ENCODE results near the gene DAPP1.
"Not testable (repeated sequence)": the region's sequence is repeated elsewhere in the genome, so short reads cannot be mapped to it uniquely, and the experiment has no call there.

DAPP1 gene, protein sequence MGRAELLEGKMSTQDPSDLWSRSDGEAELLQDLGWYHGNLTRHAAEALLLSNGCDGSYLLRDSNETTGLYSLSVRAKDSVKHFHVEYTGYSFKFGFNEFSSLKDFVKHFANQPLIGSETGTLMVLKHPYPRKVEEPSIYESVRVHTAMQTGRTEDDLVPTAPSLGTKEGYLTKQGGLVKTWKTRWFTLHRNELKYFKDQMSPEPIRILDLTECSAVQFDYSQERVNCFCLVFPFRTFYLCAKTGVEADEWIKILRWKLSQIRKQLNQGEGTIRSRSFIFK

DNA sequence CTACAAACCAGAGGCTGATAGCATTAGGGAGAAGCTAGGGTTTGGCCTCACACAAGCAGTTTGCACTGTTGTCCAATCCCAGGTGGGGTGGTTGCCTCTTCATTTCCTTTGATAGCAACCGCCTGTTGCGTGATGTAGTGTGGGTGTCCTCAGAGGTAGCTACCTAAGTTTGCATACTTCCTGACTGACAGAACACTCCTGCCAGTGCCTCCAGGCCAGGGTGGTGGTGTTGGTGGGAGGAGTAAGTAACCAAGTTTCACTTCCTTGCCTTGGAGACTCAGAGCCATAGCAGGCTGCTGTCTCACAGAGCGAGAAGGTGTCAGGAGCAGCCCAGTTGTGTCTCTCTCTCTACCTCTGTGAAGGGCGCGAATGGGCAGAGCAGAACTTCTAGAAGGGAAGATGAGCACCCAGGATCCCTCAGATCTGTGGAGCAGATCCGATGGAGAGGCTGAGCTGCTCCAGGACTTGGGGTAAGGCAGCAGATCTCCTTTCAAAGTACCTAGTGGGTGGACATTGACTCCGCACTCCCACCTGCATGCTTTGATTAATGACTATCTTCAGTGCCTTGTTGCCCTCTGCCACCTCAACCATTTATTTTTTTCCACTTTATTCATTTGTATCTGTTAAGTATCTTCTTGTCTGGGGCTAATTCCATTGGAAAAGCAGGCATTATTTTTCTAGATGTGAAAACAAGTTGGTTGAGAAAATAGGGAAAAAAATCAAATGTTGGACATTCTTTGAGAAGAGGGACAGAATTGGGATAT lies at the start of gene DAPP1:
TSS of gene DAPP1 (plus strand) at position 283 of the 764 bp plus-strand sequence. CDS start at position 370, 87 bp downstream.
- no peak for DNase-seq

DNA sequence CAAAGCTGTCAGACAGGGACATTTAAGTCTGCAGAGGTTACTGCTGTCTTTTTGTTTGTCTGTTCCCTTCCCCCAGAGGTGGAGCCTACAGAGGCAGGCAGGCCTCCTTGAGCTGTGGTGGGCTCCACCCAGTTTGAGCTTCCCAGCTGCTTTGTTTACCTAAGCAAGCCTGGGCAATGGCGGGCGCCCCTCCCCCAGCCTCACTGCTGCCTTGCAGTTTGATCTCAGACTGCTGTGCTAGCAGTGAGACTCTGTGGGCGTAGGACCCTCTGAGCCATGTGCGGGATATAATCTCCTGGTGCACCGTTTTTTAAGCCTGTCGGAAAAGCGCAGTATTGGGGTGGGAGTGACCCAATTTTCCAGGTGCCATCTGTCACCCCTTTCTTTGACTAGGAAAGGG lies 45.8 kb upstream of the DAPP1 start:
- not testable (repeated sequence) for DNase-seq

DNA sequence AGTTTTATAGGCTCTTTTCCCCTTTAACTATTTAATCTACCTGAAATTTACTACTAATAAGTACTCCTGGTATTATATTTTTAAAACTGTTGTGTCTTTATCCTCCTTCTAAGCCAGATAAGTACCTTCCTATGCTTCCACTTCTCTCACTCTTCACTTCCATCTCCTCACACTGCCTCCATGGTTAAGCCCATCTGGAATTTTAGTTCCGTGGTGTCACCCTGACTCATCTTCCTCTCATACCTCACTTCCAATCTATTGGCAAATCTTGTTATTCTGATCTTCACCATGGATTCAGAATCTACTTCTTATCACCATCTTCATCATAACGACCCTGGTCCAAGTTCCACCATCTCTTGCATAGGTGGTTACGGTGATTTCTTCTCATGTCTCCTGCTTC lies 32.7 kb upstream of the DAPP1 start:
- DNase-seq, result no peak

DNA sequence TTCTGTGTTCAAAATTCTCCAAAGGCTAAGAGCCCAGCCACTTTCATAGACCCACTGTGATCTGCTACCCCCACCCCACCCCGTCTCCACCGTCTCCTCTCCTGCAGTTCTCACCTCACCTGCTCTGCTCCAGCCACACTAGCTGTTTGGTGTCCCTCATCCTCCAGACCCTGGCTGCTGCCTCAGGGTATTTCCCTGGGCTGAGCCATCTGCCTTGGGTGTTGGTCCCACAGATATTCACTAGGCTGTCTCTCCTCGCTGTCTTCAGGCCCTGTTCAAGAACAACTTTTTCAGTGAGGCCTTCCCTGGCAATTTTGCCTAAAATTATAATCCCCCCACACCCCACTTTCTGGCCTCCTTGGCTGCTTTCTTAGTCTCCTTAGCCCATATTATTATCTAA lies 31.8 kb upstream of the DAPP1 start:
- DNase-seq, result no peak

DNA sequence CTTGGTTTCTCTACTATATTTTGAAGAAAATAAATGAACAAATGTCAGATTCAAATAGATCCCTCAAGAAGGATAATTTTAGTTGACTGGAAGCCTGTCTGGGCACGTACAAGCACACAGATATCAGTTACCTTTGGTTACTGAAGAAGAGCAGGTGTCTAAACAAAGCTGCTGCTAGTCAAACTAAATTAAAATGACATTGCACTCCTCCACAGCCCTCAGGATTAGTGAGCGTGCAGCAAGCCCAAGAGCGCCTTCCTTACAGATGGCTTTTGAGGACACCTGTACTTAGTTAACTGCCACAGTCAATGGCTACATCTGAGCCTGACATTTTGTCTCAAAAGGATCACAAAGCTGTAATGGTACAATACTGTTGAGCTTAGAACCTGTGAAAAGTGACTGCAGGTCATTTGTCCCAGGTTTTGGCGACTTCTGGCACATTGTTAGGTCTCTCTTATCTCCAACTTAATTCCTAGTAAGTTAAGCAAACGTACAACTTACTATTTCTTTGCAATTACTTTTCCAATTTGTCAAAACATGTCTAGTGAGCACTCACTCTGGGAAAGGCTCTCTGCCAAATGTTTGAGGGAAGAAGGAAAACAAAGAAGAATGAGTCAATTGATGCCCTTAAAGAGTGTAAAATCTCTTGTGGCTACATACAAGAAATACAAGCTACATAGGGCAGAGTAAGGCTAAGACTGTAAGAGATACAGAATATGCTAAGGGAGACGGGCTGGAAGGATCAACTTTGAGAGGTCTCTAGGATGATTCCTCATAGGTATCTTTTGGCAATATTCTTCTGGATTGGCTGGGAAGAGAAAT lies 25.6 kb upstream of the DAPP1 start:
- DNase-seq, result no peak

DNA sequence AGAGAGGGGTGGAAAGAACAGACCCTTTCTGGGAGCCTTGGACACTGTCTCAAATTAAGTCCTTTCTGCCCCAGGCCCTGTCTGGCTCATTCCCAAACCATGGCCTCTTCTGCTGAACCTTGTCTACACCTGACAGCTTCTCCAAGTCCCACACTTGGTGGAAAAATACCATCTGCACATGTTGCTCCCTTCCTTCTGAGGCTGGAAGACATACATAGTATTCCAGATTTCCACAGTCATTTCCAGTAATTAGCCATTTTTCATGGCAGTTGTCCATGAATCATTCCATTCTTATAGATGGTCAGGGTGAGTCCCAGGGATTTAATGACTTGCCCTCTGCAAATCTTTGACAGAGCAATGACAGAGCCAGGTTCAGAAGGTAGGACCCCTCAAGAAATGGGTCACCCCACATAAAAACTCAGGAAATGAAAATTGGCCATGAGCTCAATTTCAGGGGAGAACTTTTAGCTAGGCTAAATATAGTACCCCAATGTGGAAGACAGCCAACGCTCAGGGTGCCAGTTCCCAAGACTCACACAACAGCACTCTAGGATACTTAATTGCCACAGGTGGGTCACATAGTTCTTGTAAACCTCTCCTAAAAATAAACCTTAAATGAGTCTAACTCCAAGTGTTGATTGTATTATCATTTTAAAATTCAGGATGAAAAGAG lies 16.2 kb upstream of the DAPP1 start:
- DNase-seq, result no peak

DNA sequence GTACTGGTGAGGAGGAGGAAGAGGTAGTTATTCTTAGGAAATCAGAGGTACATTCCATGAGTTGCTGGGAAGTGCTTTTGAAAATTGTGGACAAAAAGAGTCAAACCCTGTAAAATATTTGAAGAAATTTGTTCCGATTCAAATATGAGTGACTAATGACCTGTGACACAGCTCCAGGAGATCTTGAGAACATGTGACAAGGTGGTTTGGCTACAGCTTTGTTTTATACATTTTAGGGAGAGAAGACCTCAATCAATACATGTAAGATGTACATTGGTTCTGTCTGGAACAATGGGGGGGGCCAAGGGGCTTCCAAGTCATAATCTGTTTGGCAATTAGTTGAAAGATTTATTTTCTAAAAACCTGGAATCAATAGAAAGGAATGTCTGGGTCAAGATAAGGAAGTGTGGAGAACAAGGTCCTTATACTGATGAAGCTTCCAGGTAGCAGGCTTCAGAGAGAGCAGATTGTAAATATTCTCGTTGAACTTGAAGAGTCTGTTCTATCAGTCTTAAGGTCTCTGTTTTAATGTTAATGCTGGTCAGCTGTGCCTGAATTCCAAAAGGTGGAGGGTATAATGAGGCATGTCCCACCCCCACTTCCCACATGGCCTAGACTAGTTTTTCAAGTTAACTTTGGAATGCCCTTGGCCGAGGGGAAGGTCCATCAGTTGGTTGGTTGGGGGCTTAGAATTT lies 15.5 kb upstream of the DAPP1 start:
- no peak for DNase-seq

DNA sequence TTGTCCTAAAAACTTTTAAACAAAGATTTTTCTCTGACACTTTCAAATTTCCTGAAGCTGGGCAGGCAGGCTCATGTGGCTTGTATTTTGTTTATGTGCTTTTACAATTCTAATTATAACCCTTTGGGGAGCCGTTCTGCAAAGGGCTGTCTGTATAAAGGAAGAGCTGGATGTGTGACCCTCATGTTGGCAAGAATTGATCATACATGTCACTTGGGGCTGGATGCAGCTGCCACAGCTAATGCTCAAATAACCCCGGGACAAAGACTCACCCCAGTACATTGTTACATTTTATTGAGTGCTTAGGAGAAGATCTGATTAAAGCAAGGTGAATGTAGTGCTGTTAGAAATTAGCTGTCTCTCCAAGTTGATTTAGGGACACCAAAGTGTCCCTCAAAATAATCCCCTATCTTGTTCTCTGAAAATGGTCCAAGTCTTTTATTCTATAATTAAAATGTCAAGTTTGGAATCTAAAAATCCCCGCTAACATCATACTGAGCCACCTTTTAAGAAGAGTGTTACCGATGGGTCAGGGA lies 13.0 kb upstream of the DAPP1 start:
- DNase-seq, result no peak

DNA sequence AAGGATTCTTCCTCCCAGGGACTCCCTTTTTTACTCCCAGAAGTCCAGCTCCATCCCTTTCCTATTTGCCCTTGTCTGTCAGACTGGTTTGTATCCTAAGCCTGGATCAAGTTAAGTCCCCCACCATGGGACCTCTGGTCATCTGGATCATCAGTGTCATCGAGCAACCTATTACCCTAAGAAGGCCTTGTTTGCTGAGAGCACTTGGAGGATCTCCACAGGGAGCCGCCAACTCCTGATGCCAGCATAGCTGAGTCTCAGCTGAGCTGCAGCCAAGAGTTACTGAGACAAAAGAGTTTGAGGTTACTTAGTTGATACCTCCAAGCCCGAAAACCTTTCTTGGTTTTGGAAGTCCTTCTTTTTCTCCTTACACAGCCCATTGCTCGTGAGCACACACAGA lies 10.1 kb upstream of the DAPP1 start:
- DNase-seq, result no peak

DNA sequence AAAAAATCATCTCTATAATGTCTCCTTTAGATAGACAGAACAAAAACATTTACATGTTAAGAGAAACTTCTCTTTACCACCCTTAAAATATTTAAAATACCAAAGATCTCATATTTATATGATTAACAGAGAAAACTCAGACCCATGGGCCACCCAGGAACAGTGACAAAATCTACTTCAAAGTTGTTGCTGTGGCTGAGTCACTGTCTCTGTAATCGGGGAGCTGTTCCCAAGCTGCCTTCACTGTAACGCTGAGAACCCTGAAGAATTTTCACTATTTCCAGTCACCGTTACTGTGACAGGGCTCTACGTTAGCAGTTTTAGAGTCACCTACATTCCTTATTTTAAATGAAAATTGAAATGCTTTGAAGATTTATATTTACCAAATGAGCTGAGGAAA lies 9.0 kb upstream of the DAPP1 start:
- DNase-seq, result no peak

DNA sequence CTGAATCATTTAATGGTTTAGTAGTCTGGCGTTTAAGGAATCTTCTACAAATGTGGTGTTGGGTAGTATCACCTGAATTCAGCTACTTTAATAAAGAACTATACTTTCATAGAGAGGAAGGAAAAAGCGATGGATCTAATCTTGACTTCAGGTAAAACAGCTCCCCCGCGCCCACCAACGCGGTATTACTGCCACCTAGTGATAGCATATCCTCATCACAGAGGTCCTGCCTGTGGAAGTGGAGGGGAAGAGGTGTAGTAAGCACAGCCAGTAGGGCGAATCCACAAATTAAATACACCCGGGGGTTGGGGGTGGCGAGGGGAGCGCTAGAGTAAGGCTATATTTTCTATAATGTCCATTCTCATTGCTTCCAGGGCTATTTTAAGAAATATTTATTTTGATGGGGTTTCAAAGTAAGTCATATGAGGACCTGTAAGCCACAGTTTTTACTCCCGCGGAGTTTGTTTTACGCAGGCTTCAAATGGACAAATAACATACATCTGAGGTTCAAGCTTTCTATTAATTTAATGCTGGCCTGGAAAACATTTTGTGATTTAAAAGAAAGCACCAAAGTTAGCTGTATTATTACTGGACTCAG lies 8.3 kb upstream of the DAPP1 start:
- DNase-seq, result peak; percentile 54

DNA sequence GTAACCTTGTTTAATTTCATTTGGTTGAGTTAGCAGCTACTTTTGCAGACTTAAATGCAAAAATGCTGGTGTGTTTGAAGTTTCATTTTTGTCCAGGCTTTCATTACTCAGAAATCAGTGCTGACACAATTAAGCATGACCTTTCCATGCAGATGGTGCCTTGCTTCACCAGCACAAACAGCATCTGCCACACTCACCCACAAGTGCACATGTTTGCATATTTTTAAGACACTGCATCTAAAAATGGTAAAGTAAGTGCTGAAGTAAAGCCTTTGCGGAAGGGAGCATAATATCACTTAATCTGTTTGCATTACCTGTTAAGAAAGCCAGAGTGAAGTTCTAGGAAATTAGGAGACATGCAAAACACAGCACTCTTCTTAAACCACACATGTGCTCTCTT lies 7.3 kb upstream of the DAPP1 start:
- DNase-seq, result no peak

DNA sequence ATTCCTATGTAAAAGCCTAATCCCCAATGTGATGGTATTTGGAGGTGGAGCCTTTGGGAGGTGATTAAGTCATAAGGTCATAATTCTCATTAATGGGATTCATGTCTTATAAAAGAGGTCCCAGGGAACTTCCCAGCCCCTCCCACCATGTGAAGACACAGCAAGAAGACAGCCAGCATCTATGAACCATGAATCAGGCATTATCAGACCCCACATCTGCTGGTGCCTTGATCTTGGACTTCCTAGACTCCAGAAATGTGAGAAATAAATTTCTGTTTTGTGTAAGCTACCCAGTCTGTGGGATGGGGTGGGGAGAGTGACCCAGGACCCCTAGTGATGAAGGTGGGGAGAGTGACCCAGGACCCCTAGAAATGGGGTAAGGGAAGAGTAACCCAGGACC lies 6.1 kb upstream of the DAPP1 start:
- no peak for DNase-seq

DNA sequence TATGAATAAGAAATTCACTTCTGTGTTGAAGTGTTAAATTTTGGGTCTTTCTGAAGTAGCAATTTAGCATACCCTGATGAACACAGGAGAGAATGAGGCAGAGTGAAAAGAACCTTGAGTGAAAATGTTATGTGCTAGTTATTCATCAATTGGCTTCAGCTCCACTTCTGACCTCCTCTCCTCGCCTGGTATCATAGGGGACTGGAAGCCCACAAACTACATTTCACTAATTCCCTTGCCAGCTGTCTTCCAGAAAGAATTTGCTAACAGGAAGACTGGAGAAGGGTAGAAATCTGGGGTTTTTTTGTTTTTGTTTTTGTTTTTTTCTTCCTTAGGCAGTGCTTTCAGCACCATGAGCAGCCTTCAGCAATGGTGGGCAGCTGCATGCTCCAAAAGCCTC lies 5.5 kb upstream of the DAPP1 start:
- DNase-seq, result no peak

DNA sequence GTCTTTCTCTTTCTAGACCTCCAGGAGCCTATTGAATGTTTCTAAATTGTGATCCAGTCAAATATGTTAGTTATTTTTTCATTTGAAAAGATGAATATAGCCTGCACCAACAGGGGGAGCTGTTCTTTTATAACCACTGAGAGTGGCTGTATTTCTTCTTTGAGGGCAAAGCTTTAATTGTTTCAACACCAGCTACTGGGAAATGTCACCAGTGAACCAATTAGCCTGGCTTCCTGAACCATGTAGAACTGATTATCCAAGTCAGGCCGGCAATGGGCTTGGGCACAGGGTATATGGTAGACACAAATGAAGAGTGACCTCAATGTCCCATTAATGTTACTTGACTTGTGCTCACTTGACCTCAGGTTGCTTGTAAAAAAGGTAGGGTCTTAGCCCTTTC lies 4.8 kb upstream of the DAPP1 start:
- DNase-seq, result no peak

DNA sequence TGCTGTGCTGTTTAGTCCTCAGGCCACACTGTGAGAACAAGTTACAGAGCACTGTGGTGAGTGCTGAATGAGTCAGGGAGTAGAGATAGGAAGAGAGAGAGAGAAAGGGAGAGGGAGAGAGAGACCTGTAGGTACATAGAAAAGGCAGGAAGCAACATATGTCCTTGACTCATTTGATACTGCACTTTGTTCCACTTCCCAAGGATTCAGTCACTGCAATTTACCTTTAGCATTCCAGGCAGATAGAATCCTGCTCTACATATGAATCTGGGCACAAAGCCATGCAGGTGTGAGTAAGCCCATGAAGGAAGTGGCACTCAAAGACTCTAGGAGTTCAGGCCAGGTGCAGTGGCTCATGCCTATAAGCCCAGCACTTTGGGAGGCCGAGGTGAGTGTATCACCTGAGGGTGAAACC lies 1.0 kb upstream of the DAPP1 start:
- no peak for DNase-seq

DNA sequence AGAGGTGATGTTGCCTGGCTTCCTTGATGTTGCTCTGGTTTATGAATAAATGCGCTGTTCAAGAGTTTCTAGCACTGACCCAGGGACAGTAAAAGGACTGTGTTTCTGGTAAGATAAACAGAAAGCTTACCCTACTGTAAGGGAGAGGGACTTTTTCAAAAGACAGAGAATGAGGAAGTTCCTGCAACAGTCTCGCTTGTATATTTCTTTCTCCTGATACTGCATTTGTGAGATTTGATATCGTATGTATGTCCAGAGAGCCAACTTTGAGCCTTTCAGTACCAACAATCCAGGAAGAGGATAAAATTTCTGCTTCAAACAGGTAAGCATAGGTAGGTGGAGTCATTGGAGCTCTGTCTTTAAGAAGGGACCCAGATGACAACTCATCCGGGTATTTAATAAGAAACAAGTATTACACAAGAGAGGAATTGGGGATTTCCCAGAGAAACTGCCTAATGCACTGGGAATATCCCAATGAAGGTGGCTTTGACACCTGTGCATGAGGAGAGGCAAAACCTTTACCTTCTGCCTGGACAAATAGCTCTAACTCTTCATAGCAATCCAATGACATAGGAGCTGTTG lies 773 bp downstream of the DAPP1 start:
- no peak for DNase-seq

DNA sequence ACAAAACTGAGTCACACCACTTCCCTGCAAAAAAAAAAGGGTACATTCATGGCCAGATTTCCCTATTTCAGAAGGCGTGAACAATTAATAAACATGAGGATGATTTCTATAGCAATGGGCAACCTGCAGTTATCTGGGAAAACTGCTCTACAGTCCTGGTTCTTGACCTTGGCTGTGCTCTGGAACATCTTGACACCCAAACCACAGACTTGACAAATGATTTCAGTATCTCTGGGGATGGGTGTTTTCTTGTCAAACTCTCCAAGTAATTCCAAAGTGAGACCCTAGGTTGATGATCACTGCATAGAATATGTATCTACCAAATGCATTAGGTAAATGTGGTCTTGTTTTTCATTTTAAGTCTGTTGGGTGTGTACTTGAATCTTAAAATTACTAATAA lies 2.0 kb downstream of the DAPP1 start:
- no peak for DNase-seq

DNA sequence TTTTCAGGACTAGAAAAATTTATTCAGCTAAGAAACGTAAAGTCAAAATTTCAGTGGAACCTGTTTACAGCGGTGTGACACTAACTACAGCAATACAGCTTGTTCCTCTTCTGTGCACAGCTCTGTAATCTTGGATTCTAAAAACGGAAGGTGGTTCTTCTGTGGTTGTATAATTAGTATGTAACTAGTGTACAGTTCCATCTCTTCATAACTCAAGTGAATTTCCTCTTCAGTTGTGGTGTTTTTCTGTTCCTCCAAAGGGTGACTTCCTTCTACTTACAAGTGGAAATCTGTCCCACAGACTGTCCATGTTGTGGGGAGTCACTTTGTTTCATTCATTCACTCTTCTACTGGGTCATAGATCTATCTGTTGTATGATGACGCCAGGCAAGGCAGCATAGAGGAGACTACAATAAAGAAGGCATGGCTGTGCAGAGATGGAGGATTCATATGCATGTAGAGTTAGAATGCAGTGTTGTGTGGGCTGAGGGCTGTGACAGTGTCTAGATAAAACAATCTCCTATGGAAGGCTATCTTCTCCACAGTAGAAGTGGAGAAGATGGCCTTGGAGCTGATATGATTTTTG lies 5.4 kb downstream of the DAPP1 start:
- peak; percentile 3 for DNase-seq

DNA sequence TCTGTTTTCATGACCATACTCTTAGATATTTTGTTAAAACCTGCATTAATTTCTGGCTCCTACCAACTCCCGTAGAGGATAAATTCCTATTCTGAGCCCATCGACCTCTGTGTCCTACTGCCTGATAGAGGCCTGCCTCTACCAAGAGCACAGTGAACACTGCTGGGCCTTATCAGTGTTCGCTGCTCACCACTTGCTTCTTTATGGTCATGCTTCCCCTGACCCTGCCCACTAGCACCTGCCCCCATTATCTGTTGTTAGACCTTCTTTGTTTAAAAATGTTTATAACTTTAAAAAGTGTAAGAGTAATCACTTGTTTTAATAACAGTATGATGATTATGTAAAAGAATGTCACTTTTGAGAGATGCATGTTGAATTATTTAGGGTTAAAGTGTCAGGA lies 6.1 kb downstream of the DAPP1 start:
- DNase-seq, result no peak

DNA sequence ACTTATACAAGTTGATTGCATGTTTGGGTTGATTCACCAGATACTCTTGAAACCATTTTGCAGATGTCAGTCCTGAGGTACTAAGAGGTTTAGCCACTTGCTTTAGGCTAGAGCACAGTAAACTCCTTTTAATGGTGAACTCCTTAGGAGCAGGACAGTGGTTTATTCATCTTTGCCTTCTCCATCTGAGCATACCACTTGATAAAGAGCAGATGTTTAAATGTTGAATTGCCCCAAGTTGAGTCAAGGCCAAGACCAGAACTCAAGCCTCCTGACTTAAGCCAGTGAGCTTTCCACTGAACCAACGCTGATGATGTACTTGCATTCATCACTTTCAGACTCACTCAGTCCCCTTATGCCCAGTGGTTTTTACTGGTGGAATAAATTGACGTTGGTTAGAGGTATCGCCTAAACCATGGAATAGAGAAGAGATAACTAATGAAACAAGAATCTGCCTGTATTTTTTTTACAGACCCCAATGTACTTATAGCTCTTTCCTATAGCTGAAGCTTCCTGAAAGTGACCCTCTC lies 7.5 kb downstream of the DAPP1 start:
- DNase-seq, result no peak
